HepG2 (cell line): ENCODE results near the gene P2RY11. TPM values are rescaled to one million over a fixed set of nuclear protein-coding genes. Genes with fewer than 3 reads are reported as not detected.

Source experiments
- ADNP ChIP-seq: sonication (generic); formaldehyde crosslinking; IDR thresholded peaks from 2 replicates; pipeline ENCODE4 v1.4.0; 2020; ENCODE audit warnings: missing genetic modification reagents
- CSRNP1 ChIP-seq: sonication (generic); formaldehyde crosslinking; IDR thresholded peaks from 2 replicates; pipeline ENCODE4 v1.8.1; 2023; ENCODE audit warnings: mild to moderate bottlenecking, missing genetic modification reagents
- ELF3 ChIP-seq: IDR thresholded peaks from 2 replicates; pipeline ENCODE4 v1.6.1; 2016; ENCODE audit warnings: missing genetic modification reagents, missing compliant biosample characterization
- HDAC2 ChIP-seq: sonication (generic); formaldehyde crosslinking; IDR thresholded peaks from 2 replicates; pipeline ENCODE4 v1.4.0; 2020; ENCODE audit warnings: missing genetic modification reagents
- HNF1B ChIP-seq: sonication (generic); formaldehyde crosslinking; IDR thresholded peaks from 2 replicates; pipeline ENCODE4 v1.5.1; 2020; ENCODE audit warnings: mild to moderate bottlenecking, moderate library complexity, missing genetic modification reagents
- KAT8 ChIP-seq: IDR thresholded peaks from 2 replicates; pipeline ENCODE4 v1.6.1; 2016; ENCODE audit warnings: missing genetic modification reagents, missing compliant biosample characterization
- MIXL1 ChIP-seq: IDR thresholded peaks from 2 replicates; pipeline ENCODE4 v1.6.1; 2016
- PHF8 ChIP-seq: sonication (generic); formaldehyde crosslinking; IDR thresholded peaks from 2 replicates; pipeline ENCODE4 v1.5.0; 2020; ENCODE audit warnings: missing genetic modification reagents
- POLR2A ChIP-seq, 2 experiments: IDR thresholded peaks; 2 replicates each; pipeline ENCODE4 v1.6.1; 2011; ENCODE audit warnings: low read depth in 2 of 2, low read length in 2 of 2, mild to moderate bottlenecking in 1 of 2, moderate library complexity in 1 of 2; ENCODE audit not compliant: insufficient read depth in 1 of 2
- RCOR2 ChIP-seq: IDR thresholded peaks from 2 replicates; pipeline ENCODE4 v1.6.1; 2016; ENCODE audit warnings: missing biosample characterization, missing genetic modification reagents
- SALL1 ChIP-seq: sonication (generic); formaldehyde crosslinking; IDR thresholded peaks from 2 replicates; pipeline ENCODE4 v1.8.0; 2022; ENCODE audit warnings: mild to moderate bottlenecking, missing genetic modification reagents
- SIN3A ChIP-seq: IDR thresholded peaks from 2 replicates; pipeline ENCODE4 v1.6.1; 2011; ENCODE audit warnings: low read depth, mild to moderate bottlenecking, control low read depth, low read length, borderline replicate concordance
- TFAP4 ChIP-seq: sonication (generic); IDR thresholded peaks from 2 replicates; pipeline ENCODE4 v1.6.1; 2016; ENCODE audit warnings: low read depth, borderline replicate concordance
- ZC3H13 ChIP-seq: sonication (generic); formaldehyde crosslinking; IDR thresholded peaks from 2 replicates; pipeline ENCODE4 v1.8.1; 2023; ENCODE audit warnings: mild to moderate bottlenecking, missing genetic modification reagents, moderate library complexity
- ZFP91 ChIP-seq: sonication (generic); formaldehyde crosslinking; IDR thresholded peaks from 2 replicates; pipeline ENCODE4 v1.9.0; 2022; ENCODE audit warnings: missing genetic modification reagents, mild to moderate bottlenecking, borderline replicate concordance
- ZFY ChIP-seq: sonication (generic); formaldehyde crosslinking; IDR thresholded peaks from 2 replicates; pipeline ENCODE4 v1.4.0; 2020; ENCODE audit warnings: missing genetic modification reagents
- ZMYM3 ChIP-seq: sonication (generic); formaldehyde crosslinking; IDR thresholded peaks from 2 replicates; pipeline ENCODE4 v1.5.1; 2020; ENCODE audit warnings: mild to moderate bottlenecking, missing genetic modification reagents
- ZNF687 ChIP-seq: sonication (generic); formaldehyde crosslinking; IDR thresholded peaks from 2 replicates; pipeline ENCODE4 v1.5.1; 2020; ENCODE audit warnings: mild to moderate bottlenecking, missing genetic modification reagents, moderate library complexity
- ZNF768 ChIP-seq: sonication (generic); formaldehyde crosslinking; IDR thresholded peaks from 2 replicates; pipeline ENCODE4 v1.4.0; 2020; ENCODE audit warnings: missing genetic modification reagents
- polyA plus RNA-seq, 8 experiments: library from polyadenylated mRNA; depleted of rRNA in 3 of 8; stranded (reverse) in 7 of 8; unstranded in 1 of 8; fragments of >200 nt; fragmentation: Illumina TruSeq in 4 of 8; extraction: Trizol in 4 of 8; gene quantifications; 2 replicates each; pipeline versions ENCODE4 v1.2.1 to v1.2.3, GENCODE V29; 2011 to 2016; ENCODE audit warnings: low read depth in 4 of 8, missing spikeins in 1 of 8, mixed read lengths in 1 of 8; ENCODE audit not compliant: insufficient read depth in 1 of 8
- total RNA-seq, 5 experiments: library from RNA; depleted of rRNA; stranded (reverse); fragments of >200 nt; fragmentation: Illumina TruSeq; extraction: Trizol; gene quantifications; 2 replicates each; pipeline ENCODE4 v1.2.3, GENCODE V29; 2016; ENCODE audit warnings: low read depth in 1 of 5

The P2RY11 gene
- total and polyA plus RNA-seq, 2 of the 13 experiments (the other 11 are each of a cell fraction or from before 2014, with no cell fraction given) = 4.0 to 7.8 TPM

GRCh38 chr19:10085641-10086590 is 25.6 kb upstream of the P2RY11 start, which contains the start of gene SHFL (continued):
- TF ChIP-seq ZMYM3 (CRISPR knock-in tag) (peak; percentile 99), ADNP (peak; percentile 92; the same call in 1 of the 2 replicates), KAT8 (peak; percentile 40; the same call in 1 of the 2 replicates), SIN3A (peak; percentile 30; the same call in 1 of the 2 replicates), ZNF687 (CRISPR knock-in tag) (no peak; the same call in 1 of the 2 replicates), MIXL1 (CRISPR knock-in tag) (no peak), CSRNP1 (CRISPR knock-in tag) (0 out of 2 replicates have a peak, but pooled peaks have one; percentile 14), TFAP4 (peak; percentile 8; the same call in 1 of the 2 replicates), RCOR2 (peak; percentile 93), HDAC2 (peak; percentile 71), POLR2A (IDR thresholded peaks at IDR 0.05; ENCODE audit: insufficient read depth in 1 of 2, low read depth in 2 of 2, low read length in 2 of 2) (peak in 1 of 2 experiments; percentile 67; a peak in 2 of 4 replicates), HNF1B (CRISPR knock-in tag) (no peak), ZFY (CRISPR knock-in tag) (peak; percentile 65), SALL1 (CRISPR knock-in tag) (peak; percentile 57; the same call in 1 of the 2 replicates), ELF3 (CRISPR knock-in tag) (0 out of 2 replicates have a peak, but pooled peaks have one; percentile 2), ZFP91 (CRISPR knock-in tag) (peak; percentile 77; the same call in 1 of the 2 replicates), PHF8 (CRISPR knock-in tag) (peak; percentile 75), ZNF768 (CRISPR knock-in tag) (peak; percentile 53; the same call in 1 of the 2 replicates), ZC3H13 (CRISPR knock-in tag) (no peak)
